ENCODE data around the gene TET2. TPM values are rescaled to one million over a fixed set of nuclear protein-coding genes. Genes with fewer than 3 reads are reported as not detected.

The TET2 gene
- total RNA-seq, 4 donors from 2014 or later, result 22.0 to 31.5 (median 28.0) TPM

GRCh38 chr4:105241451-105241850 lies 94.8 kb downstream of the TET2 start:
- DNase-seq (ENCODE audit: extremely low spot score), result no peak
- peaks cover 0 to 36% (median 12%) of the 10 kb centered on the region in 4 donors for H3K36me3 ChIP-seq
- H3K4me3 ChIP-seq, result no peak overlapping the region
- 54% methylated on average over 4 of the region's 4 CpGs for WGBS
- H3K9me3 ChIP-seq, result no peaks in the 10 kb centered on the region
- H3K27me3 ChIP-seq, result no peaks in the 10 kb centered on the region
- H3K4me1 ChIP-seq, result peaks cover 6 to 17% (median 7%) of the 10 kb centered on the region in 4 donors
- TF ChIP-seq POLR2AphosphoS5 (IDR thresholded peaks at IDR 0.05), result no peak
- no peak for TF ChIP-seq EP300 (IDR thresholded peaks at IDR 0.05)
- TF ChIP-seq CTCF (IDR thresholded peaks at IDR 0.05), result no peak
- TF ChIP-seq POLR2A (IDR thresholded peaks at IDR 0.05; ENCODE audit: low read depth), result no peak
- intact Hi-C loops (cut with DNase I), result loop anchor here (10.0 kb wide), 1 partner anchor 97 kb away; the partner anchor contains the start of gene TET2
- H3K27ac ChIP-seq (replicated peaks in 1 of 4), result no peak overlapping the region

GRCh38 chr4:105243446-105243845 lies 96.8 kb downstream of the TET2 start:
- intact Hi-C loops (cut with DNase I), result loop anchor here (10.0 kb wide), 1 partner anchor 99 kb away; the partner anchor contains the start of gene TET2
- WGBS, result 99% methylated on average over 9 of the region's 13 CpGs
- DNase-seq (ENCODE audit: extremely low spot score), result no peak
- H3K27me3 ChIP-seq, result no peaks in the 10 kb centered on the region
- no peak overlapping the region for H3K4me3 ChIP-seq
- no peak overlapping the region for H3K27ac ChIP-seq (replicated peaks in 1 of 4)
- no peaks in the 10 kb centered on the region for H3K9me3 ChIP-seq
- TF ChIP-seq EP300 (IDR thresholded peaks at IDR 0.05), result no peak
- TF ChIP-seq CTCF (IDR thresholded peaks at IDR 0.05), result no peak
- no peak for TF ChIP-seq POLR2A (IDR thresholded peaks at IDR 0.05; ENCODE audit: low read depth)
- no peak for TF ChIP-seq POLR2AphosphoS5 (IDR thresholded peaks at IDR 0.05)
- H3K4me1 ChIP-seq, result peaks cover 6 to 19% (median 8%) of the 10 kb centered on the region in 4 donors
- H3K36me3 ChIP-seq, result peaks cover 0 to 24% (median 7%) of the 10 kb centered on the region in 4 donors

GRCh38 chr4:105246712-105247111 lies 100.0 kb downstream of the TET2 start:
- DNase-seq (ENCODE audit: extremely low spot score), result no peak
- Histone ChIP-seq H3K27me3 (no peaks in the 10 kb centered on the region), H3K9me3 (no peaks in the 10 kb centered on the region), H3K4me1 (peaks cover 4 to 11% (median 4%) of the 10 kb centered on the region in 4 donors), H3K36me3 (peaks cover 0 to 22% (median 8%) of the 10 kb centered on the region in 4 donors), H3K27ac (replicated peaks in 1 of 4) (no peak overlapping the region), H3K4me3 (no peak overlapping the region)
- TF ChIP-seq POLR2A (IDR thresholded peaks at IDR 0.05; ENCODE audit: low read depth) (no peak), EP300 (IDR thresholded peaks at IDR 0.05) (no peak), POLR2AphosphoS5 (IDR thresholded peaks at IDR 0.05) (no peak), CTCF (IDR thresholded peaks at IDR 0.05) (no peak)
- intact Hi-C loops (cut with DNase I), result loop anchor here (10.0 kb wide), 1 partner anchor 102 kb away; the partner anchor contains the start of gene TET2
- 83% methylated on average over 1 of the region's 1 CpG for WGBS

- no peak overlapping the region for H3K4me3 ChIP-seq
- no peak overlapping the region for H3K27ac ChIP-seq (replicated peaks in 1 of 4)
- intact Hi-C loops (cut with DNase I), result loop anchor here (10.0 kb wide), 1 partner anchor 104 kb away; the partner anchor contains the start of gene TET2
- no peak for DNase-seq (ENCODE audit: extremely low spot score)
- H3K4me1 ChIP-seq, result peaks cover 0 to 8% (median 4%) of the 10 kb centered on the region in 4 donors
- TF ChIP-seq CTCF (IDR thresholded peaks at IDR 0.05) (no peak), EP300 (IDR thresholded peaks at IDR 0.05) (no peak)
- peaks cover 0 to 21% (median 7%) of the 10 kb centered on the region in 4 donors for H3K36me3 ChIP-seq
- 62% methylated on average over 1 of the region's 1 CpG for WGBS
- H3K27me3 ChIP-seq, result no peaks in the 10 kb centered on the region
- peaks cover 0 to 8% (median 0%) of the 10 kb centered on the region in 4 donors for H3K9me3 ChIP-seq
These were observed 101.9 kb downstream of the TET2 start for GRCh38 chr4:105248613-105249012.
